CD1c-positive myeloid dendritic cell (primary cell): ENCODE data around the gene SLC30A5.
"Not testable (repeated sequence)": the region's sequence is repeated elsewhere in the genome, so short reads cannot be mapped to it uniquely, and the experiment has no call there.

Experiments
- DNase-seq: peaks from one replicate; pipeline ENCODE4 v3.0.0-alpha.2; 2016; ENCODE audit errors: extremely low spot score

Gene SLC30A5

DNA sequence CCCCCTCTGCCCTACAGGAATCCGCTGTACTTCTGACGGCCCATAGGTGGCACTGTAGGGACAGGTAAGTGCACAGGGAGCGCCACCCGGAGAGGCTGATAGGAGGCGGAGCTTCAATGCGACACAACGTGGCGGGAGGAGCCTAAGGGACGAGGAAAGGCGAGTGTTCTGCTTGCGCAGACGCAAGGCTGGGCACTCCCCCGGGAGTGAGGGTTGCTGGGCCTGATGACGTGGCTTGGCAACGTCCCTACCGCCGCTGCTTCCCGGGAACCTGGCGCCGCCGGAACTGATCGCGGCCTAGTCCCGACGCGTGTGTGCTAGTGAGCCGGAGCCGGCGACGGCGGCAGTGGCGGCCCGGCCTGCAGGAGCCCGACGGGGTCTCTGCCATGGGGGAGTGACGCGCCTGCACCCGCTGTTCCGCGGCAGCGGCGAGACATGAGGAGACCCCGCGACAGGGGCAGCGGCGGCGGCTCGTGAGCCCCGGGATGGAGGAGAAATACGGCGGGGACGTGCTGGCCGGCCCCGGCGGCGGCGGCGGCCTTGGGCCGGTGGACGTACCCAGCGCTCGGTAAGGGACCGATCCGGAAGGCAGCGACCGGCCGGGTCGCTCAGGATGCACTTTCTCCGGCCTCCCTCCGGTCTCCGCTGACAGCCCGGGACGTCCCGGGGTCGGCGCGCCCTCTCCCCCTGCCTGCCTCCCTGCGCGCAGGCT, at the start of gene SLC30A5:
Gene SLC30A5 (plus strand): TSS at position 244 of the 712 bp plus-strand sequence. CDS start 242 bp downstream, at position 486.
- DNase-seq, result peak; percentile 99

DNA sequence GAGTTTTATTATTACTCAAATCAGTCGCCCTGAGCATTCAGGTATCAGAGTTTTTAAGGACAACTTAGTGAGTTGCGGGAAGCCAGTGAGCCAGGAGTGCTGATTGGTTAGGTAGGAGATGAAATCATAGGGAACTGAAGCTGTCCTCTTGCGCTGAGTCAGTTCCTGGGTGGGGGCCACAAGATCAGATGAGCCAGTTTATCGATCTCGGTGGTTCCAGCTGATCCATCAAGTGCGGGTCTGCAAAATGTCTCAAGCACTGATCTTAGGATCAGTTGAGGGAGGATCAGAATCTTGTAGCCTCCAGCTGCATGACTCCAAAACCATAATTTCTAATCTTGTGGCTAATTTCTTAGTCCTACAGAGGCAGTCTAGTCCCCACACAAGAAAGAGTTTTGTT, 48.6 kb upstream of the SLC30A5 start:
- DNase-seq, result not testable (repeated sequence)

DNA sequence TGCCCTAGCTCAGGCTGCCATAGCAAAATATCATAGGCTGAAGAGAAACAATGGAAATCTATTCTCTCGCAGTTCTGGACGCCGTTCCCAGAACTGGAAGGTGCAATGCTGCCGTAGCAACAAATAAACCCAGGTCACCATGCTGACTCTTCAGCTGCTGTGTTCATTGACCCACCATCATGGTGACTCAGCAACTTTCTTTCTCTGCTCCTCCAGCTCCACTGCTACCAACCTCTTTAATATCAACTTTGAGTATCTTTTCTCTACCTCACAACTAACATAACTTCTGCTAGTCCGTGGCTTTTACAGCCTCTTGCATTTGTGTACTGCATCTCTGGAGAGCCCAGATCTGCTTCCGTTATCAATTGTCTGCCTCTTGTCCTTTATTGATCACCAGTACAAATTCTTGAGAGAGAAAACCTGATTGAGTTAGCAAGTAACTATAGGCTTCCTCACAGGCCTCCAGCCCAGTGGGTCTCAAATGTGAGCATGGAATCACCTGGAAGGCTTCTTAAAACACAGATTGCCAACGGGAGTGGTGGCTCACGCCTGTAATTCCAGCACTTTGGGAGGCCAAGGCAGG, 47.3 kb upstream of the SLC30A5 start:
- no peak for DNase-seq

DNA sequence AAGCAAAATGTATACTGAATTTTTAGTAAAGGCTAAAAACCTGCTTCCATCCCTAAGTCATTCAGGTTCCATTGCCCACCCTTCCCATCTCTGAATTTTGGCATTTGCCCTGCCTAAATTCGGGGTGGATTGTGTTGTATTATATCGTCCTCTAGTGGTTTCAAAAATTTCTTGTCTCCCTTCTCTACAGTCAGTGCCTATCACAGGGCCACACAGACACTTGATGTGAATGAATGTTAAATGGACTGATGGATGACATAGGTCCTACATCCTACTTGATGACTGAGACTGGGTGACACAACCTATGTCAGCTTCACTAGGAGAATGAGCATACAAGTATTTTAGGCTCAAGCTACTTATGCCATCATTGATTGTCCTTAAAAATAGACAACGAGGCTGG, 45.6 kb upstream of the SLC30A5 start:
- DNase-seq, result no peak

DNA sequence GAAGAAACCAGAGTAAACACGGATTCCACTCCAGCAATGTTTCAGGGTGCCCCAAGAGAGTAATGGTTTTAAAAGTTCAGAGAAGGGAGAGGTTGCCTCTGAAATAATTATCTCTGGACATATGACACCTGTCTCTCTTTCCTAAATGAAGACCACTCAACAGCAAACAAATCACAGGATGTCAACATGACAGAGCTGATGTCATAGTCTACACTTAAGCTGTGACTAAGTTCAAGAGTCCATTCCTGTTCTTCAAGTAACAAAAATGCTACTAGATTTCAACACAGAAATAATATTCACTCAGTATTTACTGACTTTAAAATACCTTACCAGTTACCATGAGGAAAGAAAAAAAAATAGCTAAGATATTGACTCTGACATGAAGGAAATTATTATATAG, 44.7 kb upstream of the SLC30A5 start:
- no peak for DNase-seq

DNA sequence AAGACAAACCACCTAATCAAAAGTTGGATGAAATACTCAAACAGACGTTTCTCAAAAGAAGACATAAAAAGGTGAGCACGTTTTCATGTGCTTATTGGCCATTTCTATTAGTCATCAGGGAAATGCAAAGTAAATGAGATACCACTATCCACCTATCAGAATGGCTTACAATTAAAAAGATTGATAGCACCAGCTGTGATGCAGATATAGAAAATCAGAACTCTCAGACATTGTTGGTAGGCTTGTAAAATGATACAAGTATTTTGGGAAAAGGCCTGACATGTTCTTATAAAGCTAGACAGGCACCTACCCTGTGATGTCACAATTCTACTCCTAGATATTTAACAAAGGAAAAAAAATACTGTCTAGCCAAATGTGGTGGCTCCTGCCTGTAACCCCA, 44.0 kb upstream of the SLC30A5 start:
- DNase-seq, result no peak

DNA sequence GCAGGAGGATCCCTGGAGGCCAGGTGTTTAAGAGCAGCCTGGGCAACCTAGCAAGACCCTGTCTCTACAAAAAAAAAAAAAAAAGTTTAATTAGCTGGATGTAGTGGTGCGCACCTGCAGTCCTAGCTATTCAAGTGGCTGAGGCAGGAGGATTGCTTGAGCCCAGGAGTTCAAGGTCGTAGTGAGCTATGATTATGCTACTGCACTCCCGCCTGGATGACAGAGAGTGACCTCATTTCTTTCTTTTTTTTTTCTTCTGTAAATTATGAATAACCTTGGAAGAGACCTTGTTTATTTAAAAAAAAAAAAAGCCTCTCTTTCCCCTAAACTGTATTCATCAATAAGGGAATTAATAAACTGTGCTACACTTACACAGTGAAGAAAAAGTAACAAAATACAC, 43.6 kb upstream of the SLC30A5 start:
- DNase-seq, result no peak

DNA sequence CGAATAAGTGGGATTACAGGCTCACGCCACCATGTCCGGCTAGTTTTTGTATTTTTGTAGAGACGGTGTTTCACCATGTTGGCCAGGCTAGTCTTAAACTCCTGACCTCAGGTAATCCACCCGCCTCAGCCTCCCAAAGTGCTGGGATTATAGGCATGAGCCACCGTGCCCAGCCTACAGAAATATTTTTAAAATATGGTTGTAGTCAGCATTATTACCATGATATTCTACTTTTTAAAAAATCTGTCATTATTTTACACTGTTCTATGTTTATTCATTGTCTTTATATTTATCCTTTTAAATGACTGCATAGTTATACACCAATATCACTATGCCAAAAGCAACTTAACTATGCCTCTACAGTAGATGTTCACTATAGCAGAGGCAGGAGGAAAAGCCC, 41.6 kb upstream of the SLC30A5 start:
- DNase-seq, result no peak

DNA sequence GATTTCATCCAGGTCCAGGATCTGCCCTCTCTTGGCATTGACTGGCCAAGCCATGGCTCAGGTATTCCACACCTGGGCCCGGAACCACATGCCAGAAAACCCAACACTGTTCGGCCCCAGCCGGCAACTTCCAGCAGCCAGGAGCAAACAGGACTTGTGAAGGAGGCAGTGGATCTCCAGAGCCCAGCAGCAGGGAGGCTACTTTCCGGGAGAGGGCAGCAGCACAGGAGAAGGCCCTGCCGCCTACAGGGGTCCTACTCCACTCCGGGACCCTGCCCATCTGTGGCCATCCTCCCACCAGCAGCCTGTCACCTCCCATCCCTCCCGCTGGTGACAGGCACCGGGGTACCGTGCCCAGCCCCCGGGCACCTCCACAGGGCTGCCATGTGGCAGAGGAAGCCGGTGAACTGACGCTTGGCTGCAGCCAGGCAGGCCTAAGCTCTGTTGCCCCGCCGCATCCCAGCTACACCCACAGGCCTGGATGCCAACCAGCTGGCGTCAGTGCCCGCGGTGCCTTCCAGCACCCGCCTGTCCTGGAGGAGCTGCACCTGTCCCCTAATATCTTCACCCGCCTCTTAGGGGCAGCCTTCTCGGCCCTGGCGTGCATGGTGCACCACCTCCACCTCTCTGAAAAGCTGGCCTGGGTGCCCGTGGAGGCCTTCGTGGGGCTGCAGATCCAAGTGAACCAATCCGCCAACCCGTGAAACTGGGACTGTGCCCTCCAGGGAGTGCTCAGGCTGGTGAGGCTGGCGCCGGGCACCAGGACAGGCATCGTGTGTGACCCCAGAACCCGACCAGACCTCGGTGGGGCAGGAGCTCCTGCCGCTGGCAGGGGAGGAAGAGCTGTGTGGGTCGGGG, 18.9 kb upstream of the SLC30A5 start:
- DNase-seq, result no peak

DNA sequence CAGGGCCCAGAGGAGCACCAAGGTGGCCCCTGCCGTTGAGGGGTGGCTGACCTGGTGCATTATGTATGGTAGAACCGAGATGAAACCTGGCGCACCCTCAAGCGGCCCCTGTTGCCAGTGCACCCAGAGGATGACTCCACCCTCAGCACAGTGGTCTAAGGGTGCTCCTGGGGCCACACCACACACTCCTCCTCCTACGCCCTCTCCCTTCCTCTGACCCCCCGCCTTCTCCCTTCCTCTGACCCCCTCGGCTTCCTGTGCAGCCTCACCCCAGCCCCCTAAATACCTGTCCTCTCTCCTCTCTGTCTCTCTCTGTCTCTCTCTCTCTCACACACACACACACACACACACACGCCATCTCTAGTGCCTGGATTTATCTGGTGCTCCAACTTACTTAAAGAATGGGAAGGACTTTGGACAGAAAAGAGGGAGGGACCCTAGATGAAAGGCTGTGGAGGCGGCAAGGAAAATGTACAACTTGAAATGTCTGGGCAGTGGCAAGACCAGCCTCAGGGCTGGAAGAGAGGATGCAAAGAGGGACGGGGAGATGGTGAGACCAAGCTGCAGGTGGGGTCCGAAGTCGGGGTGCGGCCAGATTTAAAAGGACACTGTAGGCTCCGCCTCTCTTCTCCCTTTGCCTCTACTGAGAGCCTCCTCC, 18.2 kb upstream of the SLC30A5 start:
- DNase-seq, result no peak

DNA sequence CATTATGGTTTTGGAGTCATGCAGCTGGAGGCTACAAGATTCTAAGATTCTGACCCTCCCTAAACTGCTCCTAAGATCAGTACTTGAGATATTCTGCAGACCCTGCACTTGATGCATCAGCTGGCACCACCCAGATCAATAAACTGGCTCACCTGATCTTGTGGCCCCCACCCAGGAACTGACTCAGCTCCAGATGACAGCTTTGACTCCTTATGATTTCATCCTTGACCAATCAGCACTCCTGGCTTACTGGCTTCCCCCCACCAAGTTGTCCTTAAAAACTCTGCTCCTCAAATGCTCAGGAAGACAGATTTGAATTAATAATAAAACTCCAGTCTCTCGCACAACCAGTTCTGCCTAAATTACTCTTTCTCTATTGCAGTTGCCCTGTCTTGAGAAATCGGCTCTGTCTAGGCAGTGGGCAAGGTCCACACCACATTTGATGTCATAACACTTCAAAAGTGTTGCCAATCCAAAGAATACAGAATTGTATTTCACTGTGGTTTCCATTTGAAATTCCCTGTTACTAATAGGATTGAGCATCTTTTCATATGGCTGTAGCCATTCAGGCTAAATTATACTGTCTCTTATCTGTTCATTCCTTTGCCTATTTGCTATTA, 14.8 kb upstream of the SLC30A5 start:
- DNase-seq, result no peak

DNA sequence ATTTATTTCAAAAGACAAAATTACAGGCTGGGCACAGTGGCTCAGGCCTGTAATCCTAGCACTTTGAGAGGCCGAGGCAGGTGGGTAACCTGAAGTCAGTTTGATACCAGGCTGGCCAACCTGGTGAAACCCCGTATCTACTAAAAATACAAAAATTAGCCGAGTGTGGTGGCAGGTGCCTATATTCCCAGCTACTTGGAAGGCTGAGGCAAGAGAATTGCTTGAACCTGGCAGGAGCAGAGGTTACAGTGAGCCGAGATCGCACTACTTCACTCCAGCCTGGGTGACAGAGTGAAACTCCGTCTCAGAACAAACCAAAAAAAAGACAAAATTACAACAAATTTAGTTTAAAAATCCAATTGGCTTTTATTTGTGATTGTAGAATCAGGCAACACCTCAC, 14.3 kb upstream of the SLC30A5 start:
- DNase-seq, result no peak

DNA sequence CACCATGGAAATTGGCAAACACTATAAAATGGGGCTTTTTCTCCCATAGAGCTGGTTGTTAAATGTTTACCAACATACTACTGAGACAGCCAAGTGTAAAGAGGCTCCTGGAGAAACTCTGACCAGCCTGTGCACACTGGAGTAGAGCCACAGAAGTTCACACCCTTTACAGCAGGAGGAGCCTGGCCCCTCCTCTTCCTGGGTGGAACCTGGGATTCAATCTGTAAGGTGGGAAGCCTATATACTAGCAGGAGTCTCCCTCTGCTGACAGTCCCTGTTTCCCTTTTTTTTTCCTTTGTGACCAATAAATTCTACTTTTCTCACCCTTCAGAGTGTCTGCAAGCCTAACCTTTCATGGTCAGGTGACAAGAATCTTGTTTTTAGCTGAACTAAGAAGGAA, 10.4 kb upstream of the SLC30A5 start:
- DNase-seq, result no peak

DNA sequence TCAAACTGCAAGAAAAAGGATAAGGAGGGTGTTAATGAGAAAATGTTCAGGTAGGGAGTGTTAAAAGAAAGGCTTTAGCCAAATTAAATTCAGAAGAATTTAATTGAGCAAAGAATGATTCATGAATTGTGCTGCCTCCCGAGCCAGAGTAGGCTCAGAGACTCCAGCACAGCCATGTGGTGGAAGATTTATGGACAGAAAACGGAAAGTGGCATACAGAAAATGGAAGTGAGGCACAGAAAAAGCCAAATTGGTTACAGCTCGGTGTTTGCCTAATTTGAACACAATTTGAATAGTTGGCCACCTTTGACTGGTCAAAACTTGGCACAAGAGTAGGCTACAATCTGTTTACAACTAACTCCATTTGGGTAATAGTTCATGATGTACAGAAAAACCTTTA, 9.6 kb upstream of the SLC30A5 start:
- DNase-seq, result no peak

DNA sequence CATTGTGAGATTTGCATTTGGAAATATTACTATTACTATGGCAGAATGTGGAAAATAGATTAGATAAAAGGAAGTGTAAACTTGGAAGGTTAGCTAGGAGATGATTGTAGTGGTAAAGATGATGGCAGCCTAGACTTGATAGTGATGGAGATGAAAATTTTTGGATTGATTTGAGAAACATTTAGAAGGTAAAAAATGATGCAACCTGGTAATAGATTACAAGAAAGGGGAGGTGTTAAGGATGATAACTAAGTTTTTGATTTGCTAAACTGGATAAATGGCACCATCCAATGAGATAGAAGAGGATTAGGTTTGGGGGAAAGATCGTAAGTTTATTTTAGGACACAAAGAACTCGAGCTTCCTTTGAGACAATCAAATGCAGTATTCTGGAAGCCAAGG, 8.9 kb upstream of the SLC30A5 start:
- DNase-seq, result no peak

DNA sequence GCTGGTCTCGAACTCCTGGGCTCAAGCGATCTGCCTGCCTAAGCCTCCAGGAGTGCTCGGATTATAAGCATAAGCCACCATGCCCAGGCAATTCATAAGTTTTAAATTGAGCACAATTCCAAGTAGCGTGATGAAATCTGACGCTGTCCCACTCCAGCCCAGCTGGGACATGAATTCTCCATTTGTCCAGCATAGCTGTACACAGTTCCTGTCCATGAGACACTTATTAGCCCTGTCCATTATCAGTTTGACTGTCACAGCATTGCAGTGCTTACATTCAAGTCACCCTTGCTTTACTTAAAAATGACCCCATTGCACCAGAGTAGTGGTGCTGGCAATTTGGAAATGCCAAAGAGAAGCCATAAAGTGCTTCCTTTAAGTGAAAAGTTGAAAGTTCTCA, 7.6 kb upstream of the SLC30A5 start:
- DNase-seq, result no peak

DNA sequence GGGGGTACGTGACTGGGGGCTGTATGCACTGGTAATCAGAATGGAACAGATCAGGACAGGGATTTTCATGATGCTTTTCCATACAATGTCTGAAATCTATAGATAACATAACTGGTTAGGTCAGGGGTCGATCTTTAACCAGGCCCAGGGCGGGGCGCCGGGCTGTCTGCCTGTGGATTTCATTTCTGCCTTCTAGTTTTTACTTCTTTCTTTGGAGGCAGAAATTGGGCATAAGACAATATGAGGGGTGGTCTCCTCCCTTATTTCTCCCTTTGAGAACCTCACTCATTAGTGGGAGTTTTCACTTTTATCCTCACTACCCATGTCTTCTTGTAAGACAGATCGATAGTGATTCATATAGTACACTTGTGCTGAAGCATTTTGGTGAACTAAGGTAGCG, 5.8 kb upstream of the SLC30A5 start:
- DNase-seq, result not testable (repeated sequence)

DNA sequence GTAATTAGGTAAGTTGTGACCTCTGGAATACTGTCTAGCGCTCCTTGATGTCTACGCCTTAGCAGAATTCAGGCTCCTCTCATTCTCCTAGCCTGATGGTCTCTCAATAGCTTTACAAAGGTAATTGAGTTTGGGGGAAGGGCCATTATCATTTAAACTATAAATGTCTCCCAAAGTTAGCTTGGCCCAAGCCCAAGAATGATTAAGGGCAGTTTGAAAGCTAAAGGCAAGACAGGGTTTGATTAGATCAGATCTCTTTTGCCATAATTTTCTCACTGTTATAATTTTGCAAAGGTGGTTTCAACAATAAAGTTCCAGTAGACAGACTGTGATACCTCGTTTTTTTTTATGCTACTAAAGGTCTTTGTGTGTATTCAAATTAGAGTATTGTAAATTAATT, 3.7 kb upstream of the SLC30A5 start:
- DNase-seq, result no peak

DNA sequence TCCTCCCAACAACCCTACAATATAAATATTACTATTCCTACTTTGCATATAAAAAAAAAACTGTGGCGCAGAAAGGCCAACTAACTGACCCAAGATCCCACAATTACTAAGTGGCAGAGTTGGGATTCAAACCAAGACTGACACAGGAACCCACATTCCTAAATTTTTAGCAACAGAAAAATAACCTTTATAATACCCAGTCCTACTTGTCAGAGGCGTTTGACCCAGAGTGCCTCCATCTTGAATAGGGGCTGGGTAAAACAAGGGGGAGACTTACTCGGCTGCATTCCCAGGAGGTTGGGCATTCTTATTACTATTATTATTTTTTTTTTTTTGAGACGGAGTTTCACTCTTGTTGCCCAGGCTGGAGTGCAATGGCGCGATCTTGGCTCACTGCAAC, 2.0 kb upstream of the SLC30A5 start:
- no peak for DNase-seq

DNA sequence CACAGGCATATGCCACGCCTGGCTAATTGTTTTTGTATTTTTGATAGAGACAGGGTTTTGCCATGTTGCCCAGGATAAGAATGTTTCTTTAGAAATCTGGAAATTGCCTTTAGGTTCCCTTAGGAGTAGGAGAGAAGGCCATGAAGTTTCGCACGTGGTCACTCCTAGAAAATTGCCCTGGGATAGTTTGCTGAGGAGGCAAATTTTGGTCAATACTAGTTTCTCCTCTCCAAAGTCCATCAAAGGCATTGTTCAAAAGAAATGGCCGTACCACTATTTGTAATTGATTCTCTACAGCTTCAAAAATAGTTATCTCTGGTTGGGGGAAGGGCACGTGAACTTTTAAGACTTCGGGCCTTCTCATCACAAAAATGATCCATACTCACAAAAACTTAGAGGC, 845 bp upstream of the SLC30A5 start:
- DNase-seq, result no peak

DNA sequence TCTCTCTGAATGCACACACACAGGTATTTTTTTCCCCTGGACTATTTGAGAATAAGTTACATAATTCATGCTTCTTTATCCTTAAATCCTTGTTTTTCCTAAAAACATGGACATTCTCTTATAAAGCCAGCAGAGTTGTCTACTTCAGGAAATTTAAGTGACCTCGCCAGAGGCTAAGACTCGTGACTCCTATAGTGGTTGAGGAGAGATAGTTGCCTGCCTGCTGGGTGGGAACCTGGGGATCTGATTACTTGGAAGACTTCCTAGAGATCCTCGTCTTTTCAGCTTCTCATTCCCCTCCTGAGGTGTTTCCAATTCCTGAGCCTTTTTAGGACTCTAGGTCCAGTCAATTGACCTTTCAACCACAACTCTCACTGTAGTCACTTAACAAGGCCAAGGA, 5.5 kb downstream of the SLC30A5 start:
- no peak for DNase-seq

DNA sequence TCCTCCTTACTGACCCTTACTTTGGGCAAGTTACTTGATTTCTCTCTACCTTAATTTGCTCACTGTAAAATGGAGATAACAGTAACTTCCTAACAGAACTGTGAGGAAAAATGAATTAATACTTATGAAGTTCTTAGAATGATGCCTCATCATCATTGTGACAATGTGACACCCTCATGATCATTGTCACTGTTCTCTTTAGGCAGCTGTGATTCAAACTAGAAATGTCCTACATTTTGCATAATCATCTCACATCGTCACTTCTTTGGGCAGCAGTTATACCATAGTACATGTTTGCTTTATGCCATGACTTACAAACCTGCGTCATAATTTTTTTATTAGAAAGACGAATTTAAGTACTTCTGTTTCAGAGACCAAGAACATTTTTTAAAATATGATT, 9.7 kb downstream of the SLC30A5 start:
- no peak for DNase-seq
